PFSK-1 (cell line): ENCODE measurements around the gene ACAA2.

Experiments
- FOXP2 ChIP-seq: optimal IDR thresholded peaks from 2 replicates; pipeline ENCODE3; 2011; ENCODE audit warnings: borderline replicate concordance, control low read depth, inconsistent platforms; ENCODE audit not compliant: insufficient read depth; ENCODE audit errors: extremely low read length, extremely low read depth
- POLR2AphosphoS5 ChIP-seq: IDR thresholded peaks from 2 replicates; pipeline ENCODE4 v1.6.1; 2012; ENCODE audit warnings: low read depth, mild to moderate bottlenecking, control low read depth, low read length, moderate library complexity
- SIN3A ChIP-seq: IDR thresholded peaks from 2 replicates; pipeline ENCODE4 v1.6.1; 2012; ENCODE audit warnings: mild to moderate bottlenecking, low read length, moderate library complexity, borderline replicate concordance; ENCODE audit not compliant: insufficient read depth
- TAF1 ChIP-seq: IDR thresholded peaks from 2 replicates; pipeline ENCODE4 v1.6.1; 2012; ENCODE audit warnings: low read length, control low read depth, borderline replicate concordance; ENCODE audit not compliant: insufficient read depth
- TF ChIP-seq, protein P1 (sequence below), 2 experiments: IDR thresholded peaks; 2 replicates each; pipeline versions ENCODE4 v1.6.1 to v1.8.0; 2011 to 2012; ENCODE audit warnings: low read depth in 2 of 2, low read length in 2 of 2, control low read depth in 1 of 2, inconsistent platforms in 1 of 2, mild to moderate bottlenecking in 1 of 2, moderate library complexity in 1 of 2; ENCODE audit not compliant: insufficient read depth in 1 of 2

Gene ACAA2

DNA sequence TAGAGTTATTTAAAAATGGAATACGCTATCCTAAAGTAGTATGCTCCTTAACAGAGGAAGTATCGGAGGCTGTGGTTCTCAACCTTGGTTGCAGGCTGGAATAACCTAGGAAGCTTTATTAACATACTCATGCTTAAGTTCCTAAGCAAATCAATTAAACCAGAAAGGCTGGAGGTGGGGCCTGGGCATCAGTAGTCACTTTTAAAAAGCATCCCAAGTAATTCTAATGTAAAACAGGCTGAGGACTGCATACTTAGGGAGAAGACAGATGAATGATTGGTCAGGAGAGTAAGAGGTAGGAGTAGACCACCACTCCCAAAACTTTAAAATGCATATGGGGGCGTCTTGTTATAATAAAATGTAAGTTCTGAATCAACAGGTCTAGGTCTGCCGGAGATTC is 15.3 kb downstream of the ACAA2 start:
- TF ChIP-seq, protein P1, sequence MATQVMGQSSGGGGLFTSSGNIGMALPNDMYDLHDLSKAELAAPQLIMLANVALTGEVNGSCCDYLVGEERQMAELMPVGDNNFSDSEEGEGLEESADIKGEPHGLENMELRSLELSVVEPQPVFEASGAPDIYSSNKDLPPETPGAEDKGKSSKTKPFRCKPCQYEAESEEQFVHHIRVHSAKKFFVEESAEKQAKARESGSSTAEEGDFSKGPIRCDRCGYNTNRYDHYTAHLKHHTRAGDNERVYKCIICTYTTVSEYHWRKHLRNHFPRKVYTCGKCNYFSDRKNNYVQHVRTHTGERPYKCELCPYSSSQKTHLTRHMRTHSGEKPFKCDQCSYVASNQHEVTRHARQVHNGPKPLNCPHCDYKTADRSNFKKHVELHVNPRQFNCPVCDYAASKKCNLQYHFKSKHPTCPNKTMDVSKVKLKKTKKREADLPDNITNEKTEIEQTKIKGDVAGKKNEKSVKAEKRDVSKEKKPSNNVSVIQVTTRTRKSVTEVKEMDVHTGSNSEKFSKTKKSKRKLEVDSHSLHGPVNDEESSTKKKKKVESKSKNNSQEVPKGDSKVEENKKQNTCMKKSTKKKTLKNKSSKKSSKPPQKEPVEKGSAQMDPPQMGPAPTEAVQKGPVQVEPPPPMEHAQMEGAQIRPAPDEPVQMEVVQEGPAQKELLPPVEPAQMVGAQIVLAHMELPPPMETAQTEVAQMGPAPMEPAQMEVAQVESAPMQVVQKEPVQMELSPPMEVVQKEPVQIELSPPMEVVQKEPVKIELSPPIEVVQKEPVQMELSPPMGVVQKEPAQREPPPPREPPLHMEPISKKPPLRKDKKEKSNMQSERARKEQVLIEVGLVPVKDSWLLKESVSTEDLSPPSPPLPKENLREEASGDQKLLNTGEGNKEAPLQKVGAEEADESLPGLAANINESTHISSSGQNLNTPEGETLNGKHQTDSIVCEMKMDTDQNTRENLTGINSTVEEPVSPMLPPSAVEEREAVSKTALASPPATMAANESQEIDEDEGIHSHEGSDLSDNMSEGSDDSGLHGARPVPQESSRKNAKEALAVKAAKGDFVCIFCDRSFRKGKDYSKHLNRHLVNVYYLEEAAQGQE (IDR thresholded peaks at IDR 0.05; ENCODE audit: insufficient read depth in 1 of 2, low read depth in 2 of 2, low read length in 2 of 2) = no peak
- TF ChIP-seq SIN3A = no peak
- TF ChIP-seq FOXP2 = no peak
- no peak for TF ChIP-seq POLR2AphosphoS5
- no peak for TF ChIP-seq TAF1

DNA sequence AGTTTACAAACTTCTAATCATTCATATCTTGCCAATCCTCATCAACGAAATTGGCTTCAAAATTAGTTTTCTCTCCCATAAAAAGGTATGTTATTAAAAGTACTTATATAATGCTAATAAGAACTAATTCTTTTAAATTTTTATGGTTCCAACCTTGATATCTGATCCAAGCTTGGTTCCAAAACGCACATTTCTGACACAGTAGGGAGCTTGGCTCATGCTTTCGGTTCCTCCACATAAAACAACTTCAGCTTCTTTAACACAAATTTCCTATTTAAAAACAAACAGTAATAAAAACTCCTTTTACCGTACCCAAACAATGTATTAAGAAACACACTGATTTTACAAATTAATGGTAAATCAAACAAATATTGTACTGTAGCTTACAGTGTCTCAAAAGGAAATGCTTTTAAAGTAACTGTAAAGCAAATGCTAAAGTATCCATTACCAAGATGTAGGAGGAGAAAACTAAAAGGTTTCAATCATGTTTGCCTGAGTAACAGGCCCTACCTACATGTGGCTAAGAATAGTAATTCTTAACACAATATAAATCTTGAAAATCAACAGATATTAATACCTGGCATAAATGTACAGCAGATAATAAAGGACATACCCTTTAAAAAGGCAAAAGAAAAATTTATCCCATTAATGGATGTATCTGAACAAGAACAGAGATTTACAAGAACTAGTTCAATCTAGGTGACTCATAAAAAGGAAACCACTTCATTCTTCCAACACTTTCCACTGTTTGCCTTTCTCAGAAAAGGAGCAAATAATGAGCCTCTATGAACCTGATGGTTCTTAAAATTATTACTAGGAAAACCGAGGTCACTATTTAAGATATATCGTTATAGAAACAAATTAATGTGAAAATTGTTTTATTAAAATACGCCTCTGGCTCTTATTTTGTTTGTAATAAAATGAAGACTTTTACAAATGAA is 17.5 kb downstream of the ACAA2 start:
- TF ChIP-seq POLR2AphosphoS5 = no peak
- TF ChIP-seq, protein P1 (IDR thresholded peaks at IDR 0.05; ENCODE audit: insufficient read depth in 1 of 2, low read depth in 2 of 2, low read length in 2 of 2) = no peak
- no peak for TF ChIP-seq SIN3A
- TF ChIP-seq TAF1 = no peak
- TF ChIP-seq FOXP2 = no peak

DNA sequence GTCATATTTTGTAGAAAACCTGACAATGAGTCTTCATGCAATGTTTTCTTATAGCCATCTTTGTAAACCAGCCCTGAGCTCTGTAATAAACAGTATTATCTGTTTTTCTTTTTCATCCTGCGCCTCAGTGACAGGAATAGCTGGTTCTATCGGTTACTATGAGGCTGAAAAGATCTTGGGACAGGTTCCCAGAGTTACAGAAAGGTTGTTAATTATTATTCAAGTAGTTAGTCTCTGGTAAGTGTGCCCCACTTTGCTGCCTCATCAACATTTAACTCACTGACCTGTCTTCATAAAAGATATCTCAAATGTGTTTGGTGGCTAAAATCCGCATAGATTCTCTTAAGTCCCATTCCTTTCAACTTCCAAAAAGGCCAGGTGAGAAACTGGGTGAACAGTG is 18.6 kb downstream of the ACAA2 start:
- TF ChIP-seq FOXP2 = no peak
- no peak for TF ChIP-seq SIN3A
- no peak for TF ChIP-seq TAF1
- TF ChIP-seq POLR2AphosphoS5 = no peak
- TF ChIP-seq, protein P1 (IDR thresholded peaks at IDR 0.05; ENCODE audit: insufficient read depth in 1 of 2, low read depth in 2 of 2, low read length in 2 of 2) = no peak

DNA sequence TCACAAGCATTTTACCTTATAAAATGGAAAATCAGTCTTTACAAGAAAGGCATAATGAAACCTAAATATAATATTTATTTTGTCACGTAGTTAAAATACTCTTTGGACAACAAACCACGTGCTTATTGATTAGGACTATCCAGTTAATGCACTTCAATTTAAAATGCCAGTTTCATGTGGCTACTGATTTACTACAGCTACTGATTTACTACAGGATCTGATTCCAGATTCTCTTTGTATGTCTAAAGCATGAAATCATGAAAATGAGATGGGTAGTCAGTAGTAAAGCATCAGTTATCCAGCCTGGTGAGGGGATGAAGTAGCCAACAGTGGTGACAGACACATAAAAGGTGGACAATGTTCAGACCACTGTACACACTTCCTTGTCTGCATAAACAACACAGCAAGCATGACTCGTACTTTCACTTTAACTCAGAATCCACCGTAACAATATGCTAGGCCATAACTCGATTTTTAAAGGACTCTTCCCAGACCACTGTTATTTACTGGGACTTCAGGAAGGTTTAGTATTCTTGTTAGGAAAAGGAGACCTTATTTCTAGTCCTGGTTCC is 24.9 kb downstream of the ACAA2 start:
- TF ChIP-seq SIN3A = no peak
- TF ChIP-seq, protein P1 (IDR thresholded peaks at IDR 0.05; ENCODE audit: insufficient read depth in 1 of 2, low read depth in 2 of 2, low read length in 2 of 2) = no peak
- no peak for TF ChIP-seq TAF1
- TF ChIP-seq FOXP2 = no peak
- TF ChIP-seq POLR2AphosphoS5 = no peak
